ENCODE results near the gene RNU7-1.

Gene RNU7-1

GRCh38 chr12:6919588-6919987 lies 24.0 kb upstream of the RNU7-1 start:
- DNase-seq: no peak

GRCh38 chr12:6921539-6921938 lies 22.1 kb upstream of the RNU7-1 start:
- DNase-seq: no peak

- no peak for DNase-seq
Observed at GRCh38 chr12:6921996-6922946, 21.3 kb upstream of the RNU7-1 start.

GRCh38 chr12:6923003-6923732 lies 20.4 kb upstream of the RNU7-1 start:
- DNase-seq: no peak

GRCh38 chr12:6923851-6924250 lies 19.8 kb upstream of the RNU7-1 start:
- DNase-seq: no peak

- DNase-seq: peak; percentile 50
Observed at GRCh38 chr12:6925239-6925539, 18.4 kb upstream of the RNU7-1 start.

GRCh38 chr12:6925540-6926279 lies 17.9 kb upstream of the RNU7-1 start:
- DNase-seq: peak; percentile 55

- DNase-seq: peak; percentile 92
Observed at GRCh38 chr12:6927379-6928021, 16.1 kb upstream of the RNU7-1 start, which contains the start of gene ATN1. Gene ATN1, plus strand, starts transcription at chr12:6927959. Its CDS starts 6,043 bp downstream, at chr12:6934002.

GRCh38 chr12:6928022-6928702 lies 15.5 kb upstream of the RNU7-1 start:
- DNase-seq: no peak

- DNase-seq: no peak
Observed at GRCh38 chr12:6928703-6929407, 14.8 kb upstream of the RNU7-1 start.

GRCh38 chr12:6929466-6930452 lies 13.9 kb upstream of the RNU7-1 start:
- DNase-seq: no peak

GRCh38 chr12:6932766-6933165 lies 10.8 kb upstream of the RNU7-1 start:
- no peak for DNase-seq

GRCh38 chr12:6934110-6934509 lies 9.5 kb upstream of the RNU7-1 start:
- no peak for DNase-seq

- DNase-seq: no peak
Observed at GRCh38 chr12:6935371-6936193, 8.0 kb upstream of the RNU7-1 start.

GRCh38 chr12:6936194-6936635 lies 7.4 kb upstream of the RNU7-1 start:
- DNase-seq: no peak

GRCh38 chr12:6936636-6937480 lies 6.8 kb upstream of the RNU7-1 start:
- DNase-seq: peak; percentile 69

GRCh38 chr12:6937481-6938352 lies 5.9 kb upstream of the RNU7-1 start:
- peak; percentile 99 for DNase-seq

Measured in NCI-H82 (cell line).